Hepatocyte (in vitro differentiated cells): ENCODE data around the gene EHD3. TPM values are rescaled to one million over a fixed set of nuclear protein-coding genes. Genes with fewer than 3 reads are reported as not detected.

Experiments
- DNase-seq: peaks from one replicate; pipeline ENCODE4 v3.0.0-alpha.2; 2016; ENCODE audit warnings: low spot score
- H2AFZ ChIP-seq: fragments of 200-600 bp; sonication (generic); 2 replicates; pipeline ENCODE4 v1.6.0; 2016; ENCODE audit warnings: antibody characterized with exemption, mild to moderate bottlenecking
- H3K27ac ChIP-seq: fragments of 200-600 bp; sonication (generic); 2 replicates; pipeline ENCODE4 v1.5.1; 2016; ENCODE audit warnings: mild to moderate bottlenecking
- H3K27me3 ChIP-seq: fragments of 200-600 bp; sonication (generic); 2 replicates; pipeline ENCODE4 v1.6.1; 2016
- H3K36me3 ChIP-seq: fragments of 200-600 bp; sonication (generic); replicated peaks from 2 replicates; pipeline ENCODE4 v1.5.1; 2016; ENCODE audit warnings: low read depth; ENCODE audit not compliant: insufficient read depth
- H3K4me1 ChIP-seq: fragments of 200-600 bp; sonication (generic); 2 replicates; pipeline ENCODE4 v1.5.1; 2016; ENCODE audit warnings: mild to moderate bottlenecking, moderate library complexity; ENCODE audit not compliant: insufficient read depth
- H3K4me2 ChIP-seq: fragments of 200-600 bp; sonication (generic); 2 replicates; pipeline ENCODE4 v1.6.0; 2016
- H3K4me3 ChIP-seq: fragments of 200-600 bp; sonication (generic); 2 replicates; pipeline ENCODE4 v1.5.1; 2016; ENCODE audit warnings: mild to moderate bottlenecking
- H3K79me2 ChIP-seq: fragments of 200-600 bp; sonication (generic); 2 replicates; pipeline ENCODE4 v1.6.0; 2017; ENCODE audit warnings: mild to moderate bottlenecking
- H3K9me2 ChIP-seq: fragments of 200-600 bp; sonication (generic); replicated peaks from 2 replicates; pipeline ENCODE4 v1.6.0; 2017; ENCODE audit warnings: mild to moderate bottlenecking; ENCODE audit not compliant: insufficient read depth
- H3K9me3 ChIP-seq: fragments of 200-600 bp; sonication (generic); 2 replicates; pipeline ENCODE4 v1.5.1; 2016; ENCODE audit warnings: low read depth, mild to moderate bottlenecking
- H4K20me1 ChIP-seq: fragments of 200-600 bp; sonication (generic); 2 replicates; pipeline ENCODE4 v1.6.0; 2016; ENCODE audit warnings: mild to moderate bottlenecking; ENCODE audit not compliant: insufficient read depth, poor library complexity, severe bottlenecking
- CTCF ChIP-seq: fragments of 200-600 bp; sonication (generic); IDR thresholded peaks from 2 replicates; pipeline ENCODE4 v1.5.1; 2016; ENCODE audit warnings: antibody characterized with exemption, mild to moderate bottlenecking; ENCODE audit not compliant: poor library complexity
- EZH2 ChIP-seq: fragments of 200-600 bp; sonication (generic); IDR thresholded peaks from 2 replicates; pipeline ENCODE4 v1.6.1; 2016; ENCODE audit warnings: antibody characterized with exemption, mild to moderate bottlenecking, borderline replicate concordance
- EZH2phosphoT487 ChIP-seq: fragments of 200-600 bp; sonication (generic); IDR thresholded peaks from one replicate; pipeline ENCODE4 v1.6.1; 2018; ENCODE audit warnings: antibody characterized with exemption, mild to moderate bottlenecking, low read depth, moderate library complexity; ENCODE audit not compliant: unreplicated experiment, severe bottlenecking
- WGBS: methylation state at CpG from one replicate; pipeline ENCODE4 v1.1.6; 2016; ENCODE audit warnings: low lambda C conversion rate; ENCODE audit errors: missing lambda C conversion rate; 5-methylcytosine and 5-hydroxymethylcytosine counted together
- polyA plus RNA-seq: library from polyadenylated mRNA; unstranded; fragments of >200 nt; fragmentation: Nextera tagmentation; extraction: Ambion mirVana; gene quantifications from 2 replicates; pipeline ENCODE4 v1.2.1, GENCODE V29; 2016
- total RNA-seq: library from RNA; depleted of rRNA; stranded (reverse); fragments of >200 nt; gene quantifications from 2 replicates; pipeline ENCODE4 v1.2.3, GENCODE V29; 2014

Gene EHD3
- total and polyA plus RNA-seq, 2 experiments from 2014 or later = 4.5 to 6.2 TPM

DNA sequence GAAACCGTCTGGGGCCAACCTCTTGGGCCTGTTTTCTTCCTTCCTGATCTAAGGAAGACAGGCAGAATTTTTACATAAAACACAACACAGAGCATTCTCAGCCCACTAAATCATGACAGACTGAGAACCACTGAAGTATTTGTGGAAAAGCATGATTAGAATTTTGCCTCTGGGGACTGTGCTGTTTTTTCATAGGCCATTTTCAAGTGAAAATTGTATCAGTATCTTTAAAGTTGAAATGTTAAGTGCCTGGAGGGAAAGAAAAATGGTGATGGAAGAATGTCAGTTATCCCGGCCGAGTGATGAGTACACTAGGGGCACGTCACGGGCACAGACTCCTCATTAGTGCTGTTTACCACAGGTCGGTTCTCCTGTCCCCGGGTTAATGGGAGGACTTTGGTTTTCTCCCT, 36.9 kb downstream of the EHD3 start:
- Histone ChIP-seq H2AFZ (no peak overlapping the region), H3K79me2 (no peaks in the 10 kb centered on the region), H3K27me3 (no peaks in the 10 kb centered on the region), H3K36me3 (no peaks in the 10 kb centered on the region), H3K4me1 (no peaks in the 10 kb centered on the region), H3K4me3 (no peak overlapping the region), H3K9me3 (no peaks in the 10 kb centered on the region), H4K20me1 (no peaks in the 10 kb centered on the region), H3K27ac (no peak overlapping the region), H3K9me2 (no peaks in the 10 kb centered on the region), H3K4me2 (no peak overlapping the region)
- 47% methylated on average over 7 of the region's 7 CpGs for WGBS
- TF ChIP-seq EZH2phosphoT487 (no peak), CTCF (no peak), EZH2 (no peak)
- no peak for DNase-seq

GRCh38 chr2:31271851-31272267, 37.9 kb downstream of the EHD3 start:
- no peak for DNase-seq
- TF ChIP-seq CTCF = no peak
- TF ChIP-seq EZH2 = no peak
- no peak for TF ChIP-seq EZH2phosphoT487
- Histone ChIP-seq H3K27ac (no peak overlapping the region), H3K9me2 (no peaks in the 10 kb centered on the region), H3K27me3 (no peaks in the 10 kb centered on the region), H3K9me3 (no peaks in the 10 kb centered on the region), H3K79me2 (no peaks in the 10 kb centered on the region), H4K20me1 (no peaks in the 10 kb centered on the region), H3K4me2 (no peak overlapping the region), H2AFZ (no peak overlapping the region), H3K4me3 (no peak overlapping the region), H3K4me1 (no peaks in the 10 kb centered on the region), H3K36me3 (no peaks in the 10 kb centered on the region)
- 84% methylated on average over 4 of the region's 4 CpGs for WGBS

DNA sequence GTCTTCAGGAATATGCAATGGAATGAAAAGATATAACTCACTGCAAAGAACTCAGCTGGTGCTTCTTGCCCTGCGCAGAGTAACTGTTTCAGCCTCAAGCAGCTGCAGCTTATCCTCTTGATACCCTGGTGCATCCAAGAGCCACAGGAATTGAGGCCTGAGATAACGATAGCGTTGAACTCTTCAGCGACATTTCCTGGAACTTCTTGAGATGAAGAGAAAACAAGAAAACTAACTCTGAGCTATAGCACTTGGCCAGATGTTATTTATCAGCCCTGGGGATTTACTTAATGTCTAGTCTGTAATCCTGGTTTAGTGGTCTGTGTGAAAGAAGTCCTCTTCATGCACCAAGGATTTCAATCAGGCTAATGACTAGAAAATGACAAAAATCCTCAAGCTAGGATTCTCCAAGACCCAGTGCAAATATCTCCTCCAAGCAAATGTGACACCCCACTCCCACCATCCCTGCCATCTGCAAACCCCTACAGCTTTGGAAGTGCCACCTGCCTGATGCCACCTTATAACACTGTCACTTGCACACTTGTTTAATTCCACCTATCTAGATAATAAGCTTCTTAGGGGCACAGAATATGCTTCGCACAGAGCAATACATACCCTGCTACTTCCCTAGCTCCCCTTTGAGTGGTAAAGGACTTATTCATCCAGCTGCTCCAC, 40.6 kb downstream of the EHD3 start:
- Histone ChIP-seq H3K4me2 (no peak overlapping the region), H3K27me3 (no peaks in the 10 kb centered on the region), H3K27ac (no peak overlapping the region), H3K9me3 (no peaks in the 10 kb centered on the region), H3K4me3 (no peak overlapping the region), H3K9me2 (no peaks in the 10 kb centered on the region), H3K4me1 (no peaks in the 10 kb centered on the region), H2AFZ (no peak overlapping the region), H3K36me3 (no peaks in the 10 kb centered on the region), H3K79me2 (no peaks in the 10 kb centered on the region), H4K20me1 (no peaks in the 10 kb centered on the region)
- TF ChIP-seq EZH2 = no peak
- no peak for TF ChIP-seq EZH2phosphoT487
- TF ChIP-seq CTCF = no peak
- peak; percentile 22 for DNase-seq
- 46% methylated on average over 5 of the region's 5 CpGs for WGBS
